Measurements from ENCODE around the gene PGLYRP4.
A peak's percentile ranks its signal among the peaks of the same experiment; 100 is the strongest.
"Not testable (repeated sequence)": the region's sequence is repeated elsewhere in the genome, so short reads cannot be mapped to it uniquely, and the experiment has no call there.

The PGLYRP4 gene

GRCh38 chr1:153355445-153356071 lies 6.9 kb upstream of the PGLYRP4 start:
- peak; percentile 9 for DNase-seq

GRCh38 chr1:153354515-153355193 lies 6.0 kb upstream of the PGLYRP4 start:
- DNase-seq, result no peak

- no peak for DNase-seq
Measured at GRCh38 chr1:153353226-153353947, 4.7 kb upstream of the PGLYRP4 start.

GRCh38 chr1:153352523-153352922 lies 3.9 kb upstream of the PGLYRP4 start:
- DNase-seq, result peak; percentile 11

- no peak for DNase-seq
Measured at GRCh38 chr1:153350321-153350957, 1.8 kb upstream of the PGLYRP4 start.

- DNase-seq, result no peak
Measured at GRCh38 chr1:153349363-153350320, 1.0 kb upstream of the PGLYRP4 start.

GRCh38 chr1:153347856-153348255 lies 785 bp downstream of the PGLYRP4 start:
- DNase-seq, result no peak

GRCh38 chr1:153347049-153347448 lies 1.6 kb downstream of the PGLYRP4 start:
- DNase-seq, result not testable (repeated sequence)

GRCh38 chr1:153346077-153346723 lies 2.4 kb downstream of the PGLYRP4 start:
- no peak for DNase-seq

GRCh38 chr1:153345187-153346076 lies 3.2 kb downstream of the PGLYRP4 start:
- DNase-seq, result no peak

GRCh38 chr1:153344718-153345025 lies 4.0 kb downstream of the PGLYRP4 start:
- DNase-seq, result no peak

GRCh38 chr1:153343811-153344717 lies 4.6 kb downstream of the PGLYRP4 start:
- DNase-seq, result no peak

- no peak for DNase-seq
Measured at GRCh38 chr1:153343040-153343681, 5.5 kb downstream of the PGLYRP4 start.

GRCh38 chr1:153342178-153342577 lies 6.5 kb downstream of the PGLYRP4 start:
- DNase-seq, result no peak

- DNase-seq, result no peak
Measured at GRCh38 chr1:153341431-153341934, 7.2 kb downstream of the PGLYRP4 start.

- DNase-seq, result no peak
Measured at GRCh38 chr1:153340356-153340755, 8.3 kb downstream of the PGLYRP4 start.

GRCh38 chr1:153339802-153340201 lies 8.8 kb downstream of the PGLYRP4 start:
- no peak for DNase-seq

GRCh38 chr1:153337980-153338853 lies 10.4 kb downstream of the PGLYRP4 start:
- no peak for DNase-seq
